ENCODE data around the gene ARVCF.

The ARVCF gene

DNA sequence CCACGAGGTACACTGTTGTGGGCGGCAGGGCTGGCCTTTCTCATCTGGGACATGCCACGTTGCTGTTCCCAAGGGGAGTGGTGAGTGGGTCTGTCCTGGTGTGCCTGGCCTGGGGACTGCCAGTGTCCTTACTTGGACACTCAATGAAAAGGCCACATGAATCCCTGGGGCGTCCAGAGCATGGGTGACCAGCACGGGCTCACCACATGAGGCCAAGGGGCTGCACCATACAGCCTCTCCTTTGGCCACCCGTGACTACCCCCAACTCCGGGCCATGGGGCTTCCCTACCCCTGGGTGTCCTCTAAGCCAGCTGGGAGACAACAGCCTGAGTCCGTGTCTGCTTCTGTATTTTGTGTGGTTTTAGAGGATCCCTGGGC, 54.8 kb downstream of the ARVCF start:
- no peaks in the 10 kb centered on the region for H3K36me3 Mint-ChIP-seq (ENCODE audit: low read depth)
- no peak overlapping the region for H3K27ac Mint-ChIP-seq
- H3K27me3 Mint-ChIP-seq (ENCODE audit: low read depth) = no peaks in the 10 kb centered on the region
- H3K9me3 Mint-ChIP-seq = no peaks in the 10 kb centered on the region
- no peak for DNase-seq (ENCODE audit: low spot score)
- H3K4me3 Mint-ChIP-seq = no peak overlapping the region
- H3K4me1 Mint-ChIP-seq (ENCODE audit: low read depth) = no peaks in the 10 kb centered on the region

GRCh38 chr22:19961201-19961580, 55.4 kb downstream of the ARVCF start:
- no peak overlapping the region for H3K27ac Mint-ChIP-seq
- no peaks in the 10 kb centered on the region for H3K27me3 Mint-ChIP-seq (ENCODE audit: low read depth)
- no peak for DNase-seq (ENCODE audit: low spot score)
- H3K9me3 Mint-ChIP-seq = no peaks in the 10 kb centered on the region
- no peaks in the 10 kb centered on the region for H3K36me3 Mint-ChIP-seq (ENCODE audit: low read depth)
- H3K4me1 Mint-ChIP-seq (ENCODE audit: low read depth) = no peaks in the 10 kb centered on the region
- H3K4me3 Mint-ChIP-seq = no peak overlapping the region

DNA sequence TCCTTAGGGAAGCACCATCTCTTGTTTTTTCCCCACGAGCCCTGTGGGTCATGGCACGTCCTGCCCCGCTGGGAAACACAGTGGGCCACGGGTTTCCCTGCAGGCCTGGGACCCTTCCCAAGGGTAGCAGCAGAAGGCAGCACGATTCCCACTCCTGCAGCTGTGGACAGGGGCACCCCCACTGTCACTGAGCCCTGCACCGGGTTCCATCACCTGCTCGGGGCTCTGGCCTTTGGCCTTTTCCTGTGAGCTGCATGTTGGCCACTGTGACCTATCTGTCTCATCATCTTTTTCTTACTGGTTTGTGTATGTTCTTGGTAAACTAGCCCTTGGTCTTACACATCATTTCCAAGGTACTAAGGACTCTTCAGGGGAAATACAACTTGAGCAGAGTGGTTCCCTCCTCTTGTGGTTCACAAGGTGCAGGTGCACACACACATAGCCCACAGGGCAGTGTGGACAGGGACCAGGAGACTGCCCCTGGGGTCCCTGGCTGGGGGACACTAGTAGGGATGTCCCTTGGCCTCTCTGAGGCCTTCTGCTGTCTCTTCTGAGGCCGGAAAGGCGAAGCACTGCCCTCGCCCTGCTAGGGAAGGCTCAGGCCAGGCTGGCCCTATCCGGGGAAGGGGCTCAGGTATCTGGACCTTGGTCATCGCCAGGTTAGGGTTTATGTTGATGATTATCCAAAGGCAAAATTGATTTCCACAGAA, 56.0 kb downstream of the ARVCF start:
- peaks cover 2% of the 10 kb centered on the region for H3K4me1 Mint-ChIP-seq (ENCODE audit: low read depth)
- H3K36me3 Mint-ChIP-seq (ENCODE audit: low read depth) = no peaks in the 10 kb centered on the region
- H3K9me3 Mint-ChIP-seq = no peaks in the 10 kb centered on the region
- no peak for DNase-seq (ENCODE audit: low spot score)
- H3K27me3 Mint-ChIP-seq (ENCODE audit: low read depth) = no peaks in the 10 kb centered on the region
- H3K27ac Mint-ChIP-seq = no peak overlapping the region
- H3K4me3 Mint-ChIP-seq = no peak overlapping the region

- Mint-ChIP-seq H3K4me1 (ENCODE audit: low read depth) (peaks cover 6% of the 10 kb centered on the region), H3K36me3 (ENCODE audit: low read depth) (no peaks in the 10 kb centered on the region), H3K9me3 (no peaks in the 10 kb centered on the region), H3K27ac (no peak overlapping the region), H3K4me3 (no peak overlapping the region), H3K27me3 (ENCODE audit: low read depth) (no peaks in the 10 kb centered on the region)
- no peak for DNase-seq (ENCODE audit: low spot score)
Measured at GRCh38 chr22:19959587-19960490, 56.8 kb downstream of the ARVCF start.

DNA sequence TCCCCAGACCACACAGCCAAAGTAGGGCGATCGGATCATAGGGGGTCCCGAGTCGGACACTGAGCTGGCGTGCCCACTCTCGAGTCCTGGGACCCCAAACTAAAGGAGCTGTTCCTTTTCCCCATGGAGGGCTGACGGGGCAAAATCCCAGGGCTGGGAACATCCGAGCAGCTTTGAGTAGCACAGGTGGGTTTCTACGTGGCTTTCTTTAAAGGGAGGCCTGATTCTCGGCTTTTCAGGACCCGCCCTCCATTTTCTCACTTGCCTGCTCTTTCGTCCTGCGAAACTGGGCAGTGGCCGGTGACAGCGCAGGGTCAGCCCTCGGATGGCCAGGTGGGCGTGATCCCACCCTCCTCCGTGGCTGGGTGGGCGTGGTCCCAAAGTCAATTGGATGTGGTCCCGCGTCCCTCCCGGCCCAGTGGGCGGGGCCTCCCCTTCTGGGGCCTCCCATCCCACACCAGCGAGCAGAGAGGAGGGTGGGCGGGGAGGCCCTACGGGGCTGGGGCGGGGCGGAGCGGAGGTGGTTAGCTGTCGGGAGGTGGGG, 57.5 kb downstream of the ARVCF start:
- Mint-ChIP-seq H3K4me3 (no peak overlapping the region), H3K9me3 (no peaks in the 10 kb centered on the region), H3K36me3 (ENCODE audit: low read depth) (no peaks in the 10 kb centered on the region), H3K4me1 (ENCODE audit: low read depth) (peaks cover 6% of the 10 kb centered on the region), H3K27me3 (ENCODE audit: low read depth) (no peaks in the 10 kb centered on the region), H3K27ac (no peak overlapping the region)
- no peak for DNase-seq (ENCODE audit: low spot score)

DNA sequence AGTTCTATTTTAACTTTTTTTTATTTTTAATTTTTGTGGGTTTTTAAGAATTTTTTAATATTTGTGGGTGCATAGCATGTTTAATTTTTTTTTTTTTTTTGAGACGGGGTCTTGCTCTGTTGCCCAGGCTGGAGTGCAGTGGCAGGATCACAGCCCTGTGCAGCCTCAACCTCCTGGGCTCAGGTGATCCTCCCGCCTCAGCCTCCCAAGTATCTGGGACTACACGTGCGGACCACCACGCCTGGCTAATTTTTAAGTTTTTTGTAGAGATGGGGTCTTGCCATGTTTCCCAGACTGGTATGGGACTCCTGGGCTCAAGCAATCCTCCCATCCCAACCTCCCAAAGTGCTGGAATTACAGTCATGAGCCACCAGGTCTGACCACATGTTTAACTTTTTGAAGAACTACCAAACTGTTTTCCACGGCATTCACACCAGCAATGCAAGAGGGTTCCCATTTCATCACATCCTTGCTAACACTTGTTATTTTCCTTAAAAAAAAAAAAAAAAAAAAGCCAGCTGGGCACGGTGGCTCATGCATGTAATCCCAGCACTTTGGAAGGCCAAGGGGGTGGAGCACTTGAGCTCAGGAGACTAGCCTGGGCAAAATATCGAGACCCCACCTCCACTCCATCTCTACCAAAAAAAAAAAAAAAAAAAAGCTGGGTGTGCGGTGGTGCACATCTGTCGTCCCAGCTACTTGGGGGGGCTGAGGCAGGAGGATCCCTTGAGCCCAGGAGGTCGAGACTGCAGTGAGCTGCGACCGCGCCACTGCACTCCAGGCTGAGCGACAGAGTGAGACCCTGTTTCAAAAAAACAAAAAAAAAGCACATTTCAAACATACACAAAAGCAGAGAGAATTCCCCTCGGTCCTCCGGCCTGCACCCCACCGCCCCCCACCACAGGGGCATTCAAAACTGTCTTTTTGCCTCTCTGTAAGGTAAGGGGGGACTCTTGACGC, 58.3 kb downstream of the ARVCF start:
- H3K36me3 Mint-ChIP-seq (ENCODE audit: low read depth) = no peaks in the 10 kb centered on the region
- H3K9me3 Mint-ChIP-seq = no peaks in the 10 kb centered on the region
- peaks cover 8% of the 10 kb centered on the region for H3K4me1 Mint-ChIP-seq (ENCODE audit: low read depth)
- H3K27ac Mint-ChIP-seq = no peak overlapping the region
- H3K27me3 Mint-ChIP-seq (ENCODE audit: low read depth) = no peaks in the 10 kb centered on the region
- DNase-seq (ENCODE audit: low spot score) = no peak
- H3K4me3 Mint-ChIP-seq = no peak overlapping the region

DNA sequence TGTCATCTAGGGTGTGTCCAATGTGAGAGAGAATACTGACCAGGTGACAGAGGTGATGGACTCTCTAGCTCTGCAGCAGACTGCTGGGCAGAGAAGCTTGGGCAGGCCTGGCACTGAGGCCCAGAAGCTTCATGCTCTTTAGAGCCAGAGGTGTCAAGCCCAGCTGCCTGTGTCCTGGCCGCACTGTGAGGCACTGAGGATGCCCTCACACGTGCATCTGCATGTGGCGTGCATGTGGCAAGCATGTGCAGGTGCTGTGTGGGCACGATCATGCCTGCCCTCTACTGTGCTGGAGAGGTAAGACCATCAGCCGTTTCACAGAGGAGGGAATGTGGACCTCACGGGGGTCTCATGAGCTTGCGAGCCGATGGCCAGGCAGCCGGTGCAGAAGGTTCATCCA, 59.2 kb downstream of the ARVCF start:
- Mint-ChIP-seq H3K4me3 (no peak overlapping the region), H3K27ac (no peak overlapping the region), H3K36me3 (ENCODE audit: low read depth) (no peaks in the 10 kb centered on the region)

GRCh38 chr22:19955241-19956128, 61.1 kb downstream of the ARVCF start:
- no peaks in the 10 kb centered on the region for H3K27me3 Mint-ChIP-seq (ENCODE audit: low read depth)
- H3K4me3 Mint-ChIP-seq = peak overlapping the region; percentile 13
- H3K4me1 Mint-ChIP-seq (ENCODE audit: low read depth) = peaks cover 8% of the 10 kb centered on the region
- peak overlapping the region; percentile 20 for H3K27ac Mint-ChIP-seq
- H3K36me3 Mint-ChIP-seq (ENCODE audit: low read depth) = peaks cover 2% of the 10 kb centered on the region
- no peaks in the 10 kb centered on the region for H3K9me3 Mint-ChIP-seq
- DNase-seq (ENCODE audit: low spot score) = no peak

More for the DNA sequence above, 59.2 kb downstream of the ARVCF start:
- no peaks in the 10 kb centered on the region for H3K9me3 Mint-ChIP-seq
- no peak for DNase-seq (ENCODE audit: low spot score)
- no peaks in the 10 kb centered on the region for H3K27me3 Mint-ChIP-seq (ENCODE audit: low read depth)
- H3K4me1 Mint-ChIP-seq (ENCODE audit: low read depth) = peaks cover 8% of the 10 kb centered on the region

DNA sequence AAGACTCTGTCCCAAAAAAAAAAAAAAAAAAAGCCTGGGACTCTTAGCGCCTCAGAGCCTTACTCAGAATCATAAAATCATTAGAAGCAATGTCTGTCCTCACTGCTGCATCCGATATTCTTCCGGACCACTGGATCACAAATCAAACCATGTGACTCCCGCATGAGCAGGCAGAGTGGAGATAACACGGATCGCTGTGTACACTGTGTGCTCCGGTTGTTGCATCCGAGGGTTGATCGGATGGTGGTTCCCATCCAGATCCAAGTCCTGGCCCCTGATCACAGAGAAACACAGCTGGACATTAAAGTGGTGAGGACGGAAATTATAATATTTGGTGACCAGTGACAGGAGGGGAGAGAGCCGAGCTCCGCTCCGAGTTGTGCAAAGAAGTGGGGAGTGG, 65.3 kb downstream of the ARVCF start:
- Mint-ChIP-seq H3K4me1 (ENCODE audit: low read depth) (peaks cover 16% of the 10 kb centered on the region), H3K27ac (no peak overlapping the region)

GRCh38 chr22:19948057-19948760, 68.4 kb downstream of the ARVCF start:
- H3K27ac Mint-ChIP-seq = no peak overlapping the region

More for the DNA sequence above, 65.3 kb downstream of the ARVCF start:
- Mint-ChIP-seq H3K36me3 (ENCODE audit: low read depth) (peaks cover 6% of the 10 kb centered on the region), H3K9me3 (no peaks in the 10 kb centered on the region), H3K4me3 (no peak overlapping the region), H3K27me3 (ENCODE audit: low read depth) (no peaks in the 10 kb centered on the region)
- DNase-seq (ENCODE audit: low spot score) = no peak

GRCh38 chr22:19943082-19944026, 73.3 kb downstream of the ARVCF start:
- Mint-ChIP-seq H3K9me3 (no peaks in the 10 kb centered on the region), H3K4me3 (peak overlapping the region; percentile 94), H3K27me3 (ENCODE audit: low read depth) (no peaks in the 10 kb centered on the region), H3K27ac (peak overlapping the region; percentile 93), H3K36me3 (ENCODE audit: low read depth) (peaks cover 8% of the 10 kb centered on the region), H3K4me1 (ENCODE audit: low read depth) (peaks cover 32% of the 10 kb centered on the region)
- no peak for DNase-seq (ENCODE audit: low spot score)

More at GRCh38 chr22:19948057-19948760, 68.4 kb downstream of the ARVCF start:
- H3K9me3 Mint-ChIP-seq = no peaks in the 10 kb centered on the region
- H3K27me3 Mint-ChIP-seq (ENCODE audit: low read depth) = no peaks in the 10 kb centered on the region
- H3K36me3 Mint-ChIP-seq (ENCODE audit: low read depth) = peaks cover 9% of the 10 kb centered on the region
- no peak overlapping the region for H3K4me3 Mint-ChIP-seq
- DNase-seq (ENCODE audit: low spot score) = no peak
- H3K4me1 Mint-ChIP-seq (ENCODE audit: low read depth) = peaks cover 16% of the 10 kb centered on the region

Measured in T-helper 2 cell treated with Interferon-gamma antibody and Interleukin-4, amounts not matched to agents 5 μg/mL and 100 μg/mL, for 36 hours (primary cell).